GM13976 (cell line): ENCODE results near the gene MRGPRE.

Experiments used
- DNase-seq: peaks from one replicate; pipeline ENCODE4 v3.0.0; 2012; ENCODE audit warnings: low spot score
- in situ Hi-C: fragments of 300-500 bp; cut with MboI; formaldehyde crosslinking; loops from one replicate; pipeline ENCODE4 v1.12.0; 2022; ENCODE audit warnings: low sequenced_read_pairs, mixed read lengths, inconsistent platforms; ENCODE audit not compliant: unreplicated experiment
- TF ChIP-seq, protein P1 (sequence below): IDR thresholded peaks from 2 replicates; pipeline ENCODE4 v1.5.1; 2012; ENCODE audit warnings: borderline replicate concordance, mild to moderate bottlenecking; ENCODE audit not compliant: insufficient read depth; ENCODE audit errors: extremely low read depth, missing control alignments, control extremely low read depth

Gene MRGPRE

DNA sequence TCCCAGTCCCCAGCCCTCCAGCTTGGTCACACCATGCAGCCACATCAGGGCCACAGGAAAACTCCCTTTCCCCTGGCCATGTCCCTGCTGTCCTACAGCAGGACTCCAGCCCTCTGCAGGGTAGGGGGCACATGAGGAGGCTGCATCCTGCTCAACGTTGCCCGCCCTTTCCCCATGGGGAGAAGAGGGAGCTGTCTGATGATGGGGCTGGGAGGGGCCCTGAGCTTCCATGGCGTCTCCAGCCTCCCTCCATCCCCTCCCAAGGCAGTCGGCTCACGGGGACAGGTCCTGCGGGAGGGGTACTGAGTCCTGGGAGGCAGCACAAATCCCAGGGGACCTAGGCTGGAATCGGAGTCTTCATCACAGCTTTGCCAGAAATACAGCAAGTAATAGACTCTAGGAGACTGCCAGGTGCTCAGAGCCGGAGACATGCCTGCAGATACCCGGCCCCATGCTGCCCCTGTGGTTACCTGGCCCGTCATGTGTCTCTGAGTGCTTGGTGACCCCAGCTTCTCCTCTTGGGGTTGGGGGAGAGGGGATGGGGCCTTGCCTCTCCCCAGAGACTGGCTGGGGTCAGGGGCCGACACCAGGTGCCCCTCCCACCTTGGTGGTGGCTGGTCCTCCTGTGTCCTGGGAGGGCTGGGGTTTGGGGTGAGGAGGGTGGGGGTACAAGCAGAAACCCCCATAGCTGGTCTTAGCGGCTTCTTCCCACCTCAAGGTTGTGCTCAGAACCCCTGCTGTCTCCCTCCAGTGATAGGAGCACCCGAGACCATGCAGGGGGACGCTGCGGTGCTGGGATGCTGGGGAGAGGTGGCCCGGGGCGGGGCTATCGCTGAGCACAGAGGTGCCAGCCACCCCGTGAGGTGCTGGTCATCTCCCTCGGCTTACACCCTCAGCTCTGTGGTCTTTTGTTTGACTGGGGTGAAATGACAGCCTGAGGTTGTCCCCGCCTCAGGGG is 2.3 kb downstream of the MRGPRE start:
- no peak for DNase-seq
- TF ChIP-seq, protein P1, sequence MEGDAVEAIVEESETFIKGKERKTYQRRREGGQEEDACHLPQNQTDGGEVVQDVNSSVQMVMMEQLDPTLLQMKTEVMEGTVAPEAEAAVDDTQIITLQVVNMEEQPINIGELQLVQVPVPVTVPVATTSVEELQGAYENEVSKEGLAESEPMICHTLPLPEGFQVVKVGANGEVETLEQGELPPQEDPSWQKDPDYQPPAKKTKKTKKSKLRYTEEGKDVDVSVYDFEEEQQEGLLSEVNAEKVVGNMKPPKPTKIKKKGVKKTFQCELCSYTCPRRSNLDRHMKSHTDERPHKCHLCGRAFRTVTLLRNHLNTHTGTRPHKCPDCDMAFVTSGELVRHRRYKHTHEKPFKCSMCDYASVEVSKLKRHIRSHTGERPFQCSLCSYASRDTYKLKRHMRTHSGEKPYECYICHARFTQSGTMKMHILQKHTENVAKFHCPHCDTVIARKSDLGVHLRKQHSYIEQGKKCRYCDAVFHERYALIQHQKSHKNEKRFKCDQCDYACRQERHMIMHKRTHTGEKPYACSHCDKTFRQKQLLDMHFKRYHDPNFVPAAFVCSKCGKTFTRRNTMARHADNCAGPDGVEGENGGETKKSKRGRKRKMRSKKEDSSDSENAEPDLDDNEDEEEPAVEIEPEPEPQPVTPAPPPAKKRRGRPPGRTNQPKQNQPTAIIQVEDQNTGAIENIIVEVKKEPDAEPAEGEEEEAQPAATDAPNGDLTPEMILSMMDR = no peak
- in situ Hi-C loops = loop anchor here (25.0 kb wide), 1 partner anchor 157 kb away; the partner anchor contains the start of gene ZNF195

DNA sequence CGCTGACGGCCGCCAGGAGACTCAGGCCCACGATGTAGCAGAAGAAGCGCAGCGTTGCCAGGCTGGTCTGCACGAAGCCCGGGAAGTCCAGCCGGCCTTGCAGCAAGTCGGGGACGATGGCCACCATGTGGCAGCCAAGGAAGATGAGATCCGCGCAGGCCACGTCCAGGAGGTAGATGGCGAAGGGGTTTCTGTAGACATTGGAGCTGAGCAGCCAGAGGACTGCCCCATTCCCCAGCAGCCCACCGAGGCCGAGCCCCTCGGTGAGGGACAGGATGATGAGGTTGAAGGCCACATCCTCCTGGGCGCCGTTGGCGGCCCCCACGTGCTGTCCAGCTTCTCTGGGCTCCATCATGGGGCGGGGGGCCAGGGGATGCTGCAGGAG is 3.8 kb downstream of the MRGPRE start:
- DNase-seq = no peak
- in situ Hi-C loops = loop anchor here (25.0 kb wide), 1 partner anchor 159 kb away; the partner anchor contains the start of gene ZNF195
- TF ChIP-seq, protein P1 = no peak

DNA sequence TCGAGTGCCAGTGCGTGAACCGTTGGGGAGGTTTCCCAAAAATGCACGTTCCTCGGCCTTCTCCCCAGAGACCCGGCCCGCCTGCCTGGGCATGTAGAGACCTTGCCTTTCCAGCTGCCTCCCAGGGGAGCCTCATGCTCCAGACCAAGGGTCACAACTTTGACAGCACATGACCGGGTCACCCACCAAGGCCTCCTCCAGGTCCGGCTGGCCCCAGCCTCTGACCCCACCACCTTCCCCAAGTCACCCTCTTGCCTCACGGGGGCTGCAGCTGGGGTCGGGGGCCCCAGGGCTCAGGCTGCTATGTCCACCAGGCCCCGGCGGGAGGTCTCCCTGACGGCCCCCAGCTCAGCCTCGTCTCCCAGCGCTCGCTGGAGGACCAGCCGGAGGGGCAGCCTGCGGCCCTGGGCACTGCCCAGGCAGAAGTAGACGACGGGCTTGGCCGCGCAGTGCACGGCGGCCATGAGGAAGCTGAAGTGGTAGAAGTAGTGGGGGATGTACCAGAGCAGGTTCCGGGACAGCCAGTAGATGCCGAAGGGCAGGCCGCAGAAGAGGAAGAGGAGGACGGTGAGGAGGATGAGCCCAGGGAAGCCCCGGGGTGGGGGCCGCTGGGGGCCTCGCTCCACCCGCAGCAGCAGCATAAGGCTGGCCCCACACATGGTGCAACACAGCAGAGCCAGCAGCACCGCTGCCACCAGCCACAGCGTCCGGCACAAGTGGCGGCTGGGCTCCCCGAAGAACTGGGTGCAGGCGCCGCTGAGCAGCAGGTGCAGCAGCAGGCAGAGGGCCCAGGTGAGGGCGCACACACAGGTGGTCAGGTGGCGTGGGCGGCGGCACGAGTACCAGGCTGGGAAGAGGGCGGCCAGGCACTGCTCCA is 4.4 kb downstream of the MRGPRE start:
- DNase-seq = no peak
- TF ChIP-seq, protein P1 = no peak
- in situ Hi-C loops = loop anchor here (25.0 kb wide), 1 partner anchor 159 kb away; the partner anchor contains the start of gene ZNF195

DNA sequence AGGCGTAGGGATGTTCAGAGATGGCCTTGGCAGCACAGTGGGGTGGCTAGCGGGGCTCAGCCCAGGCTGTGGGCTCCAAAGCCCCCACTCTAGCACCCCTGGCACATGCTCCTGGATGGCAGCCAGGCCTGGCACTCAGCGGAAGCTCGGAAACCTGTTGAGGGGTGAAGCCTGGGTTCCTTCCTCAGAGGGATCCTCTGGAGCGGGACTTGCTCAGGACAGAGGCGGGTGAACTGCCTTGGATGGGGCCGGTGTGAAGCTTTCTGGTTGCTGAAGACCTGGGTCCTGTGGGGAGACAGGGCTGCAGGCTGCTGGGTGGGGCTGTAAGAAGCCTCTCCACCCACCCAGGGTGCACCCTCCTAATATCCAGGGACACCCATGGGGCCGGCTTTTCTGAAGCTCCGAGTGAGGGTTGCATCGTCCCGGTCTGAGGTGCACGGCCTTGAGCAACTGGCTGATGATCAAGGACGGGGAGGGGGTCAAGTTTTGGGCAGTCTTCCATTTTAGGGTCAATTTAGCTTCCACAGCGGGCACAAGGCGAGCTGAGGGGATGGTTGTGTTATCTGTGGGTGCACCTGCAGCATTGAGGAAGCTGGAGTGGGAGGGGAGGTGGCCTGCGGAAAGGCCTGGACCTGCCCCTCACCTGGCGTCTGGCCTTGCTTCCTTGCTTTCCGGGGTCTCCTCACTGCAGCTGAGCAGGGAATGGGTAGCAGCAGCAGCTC is 5.2 kb downstream of the MRGPRE start:
- TF ChIP-seq, protein P1 = no peak

DNA sequence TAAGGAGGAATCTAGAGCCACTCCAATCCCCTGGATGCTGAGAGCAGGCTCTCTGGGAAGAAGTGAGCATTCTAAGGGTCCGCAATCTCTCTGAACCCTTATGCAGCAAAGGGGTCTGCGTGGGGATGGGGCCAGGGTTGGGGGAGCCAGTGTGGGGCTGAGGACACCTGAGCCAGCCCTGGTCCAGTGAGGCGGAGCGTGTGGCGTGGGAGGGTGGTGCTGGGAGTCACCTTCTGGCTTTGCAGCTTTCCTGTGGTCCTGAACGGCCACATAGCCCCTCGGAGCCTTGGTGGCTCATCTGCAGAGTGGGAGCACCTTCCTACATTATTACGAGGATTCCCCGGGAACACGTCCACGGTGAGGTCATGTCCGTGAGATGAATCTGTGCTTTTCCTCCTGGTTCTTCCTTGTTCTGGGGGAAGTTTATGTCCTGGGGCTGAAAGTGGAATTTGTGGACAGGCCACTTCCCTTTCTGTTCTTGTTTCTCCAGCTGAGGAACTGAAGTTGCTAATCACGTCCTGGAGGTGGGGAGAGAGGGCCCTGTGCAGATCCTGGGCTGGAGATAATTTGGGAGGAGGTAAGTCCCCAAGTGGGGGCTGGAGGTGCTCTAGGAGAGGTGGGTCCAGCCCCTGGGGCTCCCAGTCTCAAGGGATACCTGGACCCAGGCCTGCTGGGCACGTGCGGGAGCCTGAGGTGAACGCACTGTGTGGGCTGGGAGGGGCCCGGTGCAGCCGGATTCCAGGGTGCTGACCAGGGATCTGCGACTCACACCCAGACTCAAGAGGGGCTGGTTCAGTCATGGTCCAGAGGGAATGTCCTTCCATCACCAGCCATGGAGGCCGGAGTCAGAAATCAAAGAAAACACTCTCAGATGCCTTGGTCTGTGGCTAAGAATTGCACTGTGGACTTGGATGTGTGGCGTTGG is 6.1 kb downstream of the MRGPRE start:
- in situ Hi-C loops = loop anchor here (25.0 kb wide), 1 partner anchor 161 kb away; the partner anchor contains the start of gene ZNF195
- TF ChIP-seq, protein P1 = no peak

More for the DNA sequence above, 5.2 kb downstream of the MRGPRE start:
- in situ Hi-C loops = loop anchor here (25.0 kb wide), 1 partner anchor 160 kb away; the partner anchor contains the start of gene ZNF195
- no peak for DNase-seq

More for the DNA sequence above, 6.1 kb downstream of the MRGPRE start:
- no peak for DNase-seq
